ENCODE measurements around the gene SPEN. TPM values are rescaled to one million over a fixed set of nuclear protein-coding genes. Genes with fewer than 3 reads are reported as not detected.

The SPEN gene
- total and polyA plus RNA-seq, 10 of the 15 experiments (the other 5 are each of a cell fraction or from before 2014, with no cell fraction given) = 5.2 to 58.7 (median 20.1) TPM

GRCh38 chr1:15803380-15803779, 44.1 kb upstream of the SPEN start:
- Histone ChIP-seq H3K27me3 (replicated peaks in 1 of 2; ENCODE audit: control insufficient read depth in 2 of 2, insufficient read depth in 2 of 2, low read length in 1 of 2) (no peaks in the 10 kb centered on the region), H3K27ac (ENCODE audit: control insufficient read depth, insufficient read depth) (no peak overlapping the region), H3K9me3 (replicated peaks; ENCODE audit: control insufficient read depth, insufficient read depth, low read length) (no peaks in the 10 kb centered on the region), H4K20me1 (ENCODE audit: control insufficient read depth, insufficient read depth) (no peaks in the 10 kb centered on the region), H3K79me2 (ENCODE audit: control insufficient read depth, insufficient read depth, low read length) (no peaks in the 10 kb centered on the region), H3K36me3 (ENCODE audit: control insufficient read depth in 2 of 2, insufficient read depth in 2 of 2, low read length in 1 of 2) (no peaks in the 10 kb centered on the region), H2AFZ (ENCODE audit: control insufficient read depth, low read depth, low read length) (no peak overlapping the region), H3K4me2 (ENCODE audit: control insufficient read depth, insufficient read depth) (no peak overlapping the region), H3K4me3 (no peak overlapping the region), H3K9ac (ENCODE audit: control insufficient read depth, insufficient read depth, low read length) (no peak overlapping the region), H3K4me1 (ENCODE audit: control insufficient read depth, insufficient read depth, low read length) (no peaks in the 10 kb centered on the region)
- no TSS peak for BruUV-seq (replicated peaks)
- CTCF ChIA-PET = interaction anchor here (0.6 to 2.8 kb wide), 22 partner anchors 8 to 747 kb away, joined by 3 to 17 read pairs (median 4); no protein-coding TSS in a partner anchor
- RAD21 ChIA-PET (ENCODE audit: unreplicated experiment) = interaction anchor here (0.7 to 2.6 kb wide), 6 partner anchors 11 to 204 kb away, joined by 3 to 10 read pairs (median 6); no protein-coding TSS in a partner anchor
- no peak for TF ChIP-seq SPI1 (IDR thresholded peaks at IDR 0.05; ENCODE audit: borderline replicate concordance, insufficient read depth, low read depth, low read length)
- no peak for TF ChIP-seq NRF1 (conservative IDR thresholded peaks at IDR 0.05; ENCODE audit: low read depth, low read length)
- TF ChIP-seq PAX8 (IDR thresholded peaks at IDR 0.05) = no peak
- TF ChIP-seq EED (IDR thresholded peaks at IDR 0.05; ENCODE audit: low read depth) = no peak
- no peak for TF ChIP-seq LARP7 (IDR thresholded peaks at IDR 0.05)
- TF ChIP-seq SP1 (IDR thresholded peaks at IDR 0.05; ENCODE audit: low read depth, low read length) = no peak
- peak; percentile 63 for TF ChIP-seq RAD21 (IDR thresholded peaks at IDR 0.05; ENCODE audit: insufficient read depth, low read depth, low read length)
- TF ChIP-seq RELA (IDR thresholded peaks at IDR 0.05; ENCODE audit: borderline replicate concordance, partially characterized antibody) = no peak
- no peak for TF ChIP-seq FOXK2 (IDR thresholded peaks at IDR 0.05)
- TF ChIP-seq SMC3 (IDR thresholded peaks at IDR 0.05; ENCODE audit: borderline replicate concordance, low read length) = peak; percentile 51; the same call in 1 of the 2 replicates
- no peak for TF ChIP-seq PAX5 (IDR thresholded peaks at IDR 0.05; ENCODE audit: borderline replicate concordance, low read depth, low read length)
- TF ChIP-seq TARDBP (IDR thresholded peaks at IDR 0.05; ENCODE audit: borderline replicate concordance) = no peak
- no peak for TF ChIP-seq ZZZ3 (IDR thresholded peaks at IDR 0.05; ENCODE audit: control insufficient read depth, insufficient read length, low read depth)
- TF ChIP-seq POU2F2 (IDR thresholded peaks at IDR 0.05; ENCODE audit: borderline replicate concordance, low read depth, low read length) = peak; percentile 17; the same call in 1 of the 3 replicates
- TF ChIP-seq NKRF (conservative IDR thresholded peaks at IDR 0.05) = no peak
- peak; percentile 39 to 53 (median 47) for TF ChIP-seq CTCF (IDR thresholded peaks at IDR 0.05 in 2 of 3, conservative IDR thresholded peaks at IDR 0.05 in 1 of 3; ENCODE audit: control insufficient read depth in 2 of 3, extremely low read depth in 1 of 3, insufficient read depth in 1 of 3, low read depth in 3 of 3, low read length in 3 of 3)
- no peak for TF ChIP-seq BMI1 (IDR thresholded peaks at IDR 0.05; ENCODE audit: borderline replicate concordance)
- SMC1A ChIA-PET (ENCODE audit: uncharacterized antibody, unreplicated experiment) = interaction anchor here (0.8 to 2.2 kb wide), 3 partner anchors 9 to 171 kb away, joined by 3 to 5 read pairs (median 4); no protein-coding TSS in a partner anchor
- in situ Hi-C loops (cut with MboI) = no loop called here
- DNase-seq (ENCODE audit: low read depth, low spot score) = no peak
- peak; percentile 76 for ATAC-seq
- no peak for FAIRE-seq
- WGBS (ENCODE audit: insufficient coverage, insufficient replicate concordance, low lambda C conversion rate, missing lambda C conversion rate) = 7% methylated on average over 4 of the region's 4 CpGs
- POLR2A ChIA-PET = interaction anchor here (0.6 kb wide), 1 partner anchor 230 kb away, joined by 5 read pairs; no protein-coding TSS in a partner anchor
- intact Hi-C loops (cut with micrococcal nuclease; ENCODE audit: unreplicated experiment) = loop anchor here (2.0 to 5.0 kb wide), 2 partner anchors 204 to 229 kb away; no protein-coding TSS in a partner anchor
